NCI-H1417 treated with DMSO at 0.1 percent for 48 hours (cell line): ENCODE measurements around the gene USP8.

Experiments
- DNase-seq: peaks from one replicate; lab custom pipeline; 2025; lab: John Stamatoyannopoulos, UW

USP8 gene

DNA sequence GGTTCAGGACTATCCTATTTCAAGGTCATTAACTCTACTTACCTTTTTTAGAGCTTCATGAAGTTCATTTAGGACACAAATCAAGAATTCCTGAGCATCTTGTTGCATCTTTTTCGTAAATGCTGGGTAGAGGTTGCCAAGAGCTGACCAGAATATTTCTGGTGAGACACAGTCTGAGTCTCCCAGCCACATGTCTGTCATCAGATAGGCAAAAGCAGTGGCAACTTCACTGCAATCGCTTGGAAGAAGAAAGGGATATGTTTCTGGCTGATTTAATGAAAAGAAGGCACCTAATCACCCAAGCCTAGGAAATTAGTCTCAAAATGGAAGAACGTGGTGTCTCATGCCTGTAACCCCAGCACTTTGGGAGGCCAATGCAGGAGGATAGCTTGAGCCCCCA, 119.4 kb downstream of the USP8 start:
- no peak for DNase-seq

DNA sequence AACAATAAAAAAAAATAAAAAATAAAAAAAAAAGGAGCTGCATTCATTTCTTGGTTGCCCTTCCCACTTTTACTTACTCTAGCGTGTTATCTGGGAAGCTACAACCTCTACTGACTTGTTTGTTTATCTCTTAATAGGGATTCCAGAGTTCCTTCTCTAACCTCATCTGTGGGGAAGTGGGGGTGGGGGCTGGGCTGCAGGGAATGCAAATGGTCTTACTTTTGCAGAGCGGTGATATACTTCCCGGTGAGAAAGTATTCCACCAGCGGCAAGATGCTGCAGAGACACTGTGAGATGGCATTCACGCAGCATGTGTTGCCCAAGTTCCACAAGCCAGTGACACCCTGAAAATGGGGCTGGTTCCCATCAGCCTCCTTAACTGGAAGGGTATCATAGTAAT, 120.2 kb downstream of the USP8 start:
- DNase-seq, result no peak

DNA sequence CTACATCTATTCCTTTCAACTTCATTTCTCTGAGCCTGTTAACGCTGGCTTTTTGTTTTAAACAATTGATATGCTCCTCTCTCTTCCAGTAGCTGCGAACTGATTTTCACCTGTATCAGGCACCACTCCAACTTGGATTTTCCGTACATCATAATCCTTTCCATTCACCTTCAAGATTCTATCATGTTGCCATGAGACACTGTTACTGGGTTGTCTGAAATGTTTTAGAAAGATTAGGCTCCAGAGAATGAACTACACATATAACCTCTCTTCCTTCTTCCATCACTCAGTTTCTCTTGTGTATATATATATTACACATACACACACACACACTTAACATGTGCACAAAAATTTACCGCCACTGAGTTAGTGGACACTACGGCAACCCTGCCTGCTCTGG, 122.4 kb downstream of the USP8 start, which contains the start of gene USP50:
Gene USP50, minus strand, starts transcription at position 101 of the 400 bp plus-strand sequence. CDS start 141 bp downstream, outside the sequence.
- no peak for DNase-seq

DNA sequence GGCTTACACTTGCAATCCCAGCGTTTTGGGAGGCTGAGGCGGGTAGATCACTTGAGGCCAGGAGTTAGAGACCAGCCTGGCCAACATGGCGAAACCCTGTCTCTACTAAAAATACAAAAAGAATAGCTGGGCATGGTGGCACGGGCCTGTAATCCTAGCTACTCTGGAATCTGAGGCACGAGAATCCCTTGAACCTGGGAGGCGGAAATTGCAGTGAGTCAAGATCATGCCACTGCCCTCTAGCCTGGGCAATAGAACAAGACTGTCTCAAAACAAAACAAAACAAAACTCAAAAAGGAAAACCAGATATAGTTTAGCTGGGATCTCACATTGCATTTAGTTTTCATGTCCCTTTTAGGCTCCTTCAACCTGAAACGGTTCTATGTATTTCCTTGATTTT, 125.1 kb downstream of the USP8 start:
- no peak for DNase-seq

DNA sequence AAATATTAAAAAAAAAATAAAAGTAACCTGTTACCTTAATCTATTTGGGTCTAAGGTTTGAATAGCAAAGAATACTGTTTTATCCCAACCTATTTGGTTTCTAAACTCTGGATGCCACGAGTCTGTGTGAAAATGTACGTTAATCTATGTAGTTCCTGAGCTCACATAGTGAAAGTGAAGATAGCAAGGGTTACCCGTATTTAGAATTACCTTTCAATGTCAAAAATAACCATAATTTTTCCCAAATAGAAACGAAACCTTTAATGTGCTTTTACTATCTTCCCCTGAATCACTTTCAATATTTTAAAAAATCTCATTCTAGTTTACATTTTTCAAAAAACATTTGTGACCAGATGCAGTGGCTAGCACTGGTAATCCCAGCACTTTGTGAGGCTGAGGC, 128.0 kb downstream of the USP8 start:
- DNase-seq, result no peak

DNA sequence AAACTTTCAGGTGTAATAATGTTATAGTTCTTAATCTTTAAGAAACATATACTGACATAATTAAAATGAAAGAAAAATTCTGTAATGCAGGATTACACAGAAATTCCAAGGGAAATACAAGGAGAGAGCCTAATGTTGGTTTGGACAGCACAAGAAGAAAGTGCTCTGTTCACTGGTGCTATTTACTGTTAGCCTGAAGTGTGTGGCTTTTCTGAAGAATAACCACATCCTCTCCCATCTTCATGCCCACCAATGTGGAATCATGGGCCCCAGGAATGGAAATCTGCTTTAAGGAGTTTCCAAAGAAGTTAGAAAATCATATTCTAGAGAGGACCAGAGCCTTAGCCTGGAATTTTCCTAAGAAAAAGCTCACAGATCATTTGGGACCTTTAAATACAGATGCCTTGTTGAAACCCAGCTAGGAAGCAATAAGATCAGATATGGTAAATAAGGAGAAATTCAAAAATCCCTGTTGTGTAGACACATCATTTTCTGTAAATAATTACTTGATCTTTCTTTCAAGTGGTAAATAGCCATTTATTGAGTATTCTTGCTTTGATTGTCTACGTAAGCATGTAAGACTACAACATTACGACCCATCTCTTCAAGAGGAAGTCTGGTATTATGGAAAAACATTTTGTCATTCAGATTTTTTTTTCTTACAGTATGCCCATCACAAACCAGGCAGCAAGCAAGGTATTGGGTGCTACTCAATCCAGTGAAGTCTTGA, 132.6 kb downstream of the USP8 start:
- no peak for DNase-seq

DNA sequence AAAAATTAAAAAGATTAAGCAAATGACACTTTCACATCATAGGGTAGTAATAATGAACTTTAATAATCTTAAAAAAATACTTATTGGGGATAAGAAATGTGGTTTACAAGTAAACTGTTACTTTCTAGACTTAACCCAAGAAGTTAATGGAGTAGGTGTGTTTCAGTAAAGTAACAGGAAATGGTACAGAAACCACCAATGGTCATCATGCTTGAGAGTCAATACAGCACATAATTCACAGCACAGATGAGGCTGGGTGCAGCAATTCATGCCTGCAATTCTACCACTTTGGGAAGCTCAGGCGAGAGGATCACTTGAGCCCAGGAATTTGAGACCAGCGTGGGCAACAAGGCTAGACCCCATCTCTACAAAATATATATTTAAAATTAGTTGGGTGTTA, 133.8 kb downstream of the USP8 start:
- no peak for DNase-seq

DNA sequence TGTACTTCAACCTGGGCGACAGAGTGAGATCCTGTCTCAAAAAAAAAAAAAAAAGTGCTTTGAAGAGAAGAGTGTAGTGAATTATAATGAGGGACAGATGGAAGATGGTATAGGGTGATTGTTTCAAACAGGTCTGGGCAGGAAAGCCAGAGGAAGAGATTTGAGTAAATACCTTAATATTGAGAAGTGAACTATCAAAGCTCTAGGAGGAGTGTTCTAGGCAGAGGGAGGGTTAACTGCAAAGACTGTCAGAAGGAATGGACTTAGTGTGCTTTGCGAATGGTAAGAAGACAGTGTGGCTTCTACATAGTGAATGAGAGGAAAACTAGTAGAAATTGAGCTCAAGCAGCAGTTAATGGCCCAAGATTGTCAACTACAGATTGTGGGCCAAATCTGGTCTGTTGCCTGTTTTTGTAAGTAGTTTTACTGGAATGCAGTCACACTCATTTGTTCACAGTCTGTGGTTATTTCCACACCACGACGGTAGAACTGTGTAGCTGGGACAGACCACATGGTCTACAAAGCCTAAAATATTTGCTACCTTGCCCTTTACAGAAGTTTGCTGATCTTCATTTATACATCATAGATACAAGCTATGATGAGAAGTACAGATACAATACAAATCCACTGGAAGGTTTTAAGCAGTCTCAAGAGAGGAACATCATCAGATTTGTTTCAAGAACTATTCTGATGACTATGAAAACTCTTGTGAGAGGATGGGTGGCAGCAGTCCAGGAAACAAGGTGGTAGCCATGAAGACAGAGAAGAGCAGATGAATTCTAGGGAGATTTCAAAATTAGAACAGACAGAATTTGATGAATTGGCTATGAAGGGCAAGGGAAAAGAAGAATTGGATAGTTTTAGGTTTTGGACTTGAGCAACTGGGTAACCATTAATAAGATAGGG, 138.8 kb downstream of the USP8 start:
- DNase-seq, result no peak

DNA sequence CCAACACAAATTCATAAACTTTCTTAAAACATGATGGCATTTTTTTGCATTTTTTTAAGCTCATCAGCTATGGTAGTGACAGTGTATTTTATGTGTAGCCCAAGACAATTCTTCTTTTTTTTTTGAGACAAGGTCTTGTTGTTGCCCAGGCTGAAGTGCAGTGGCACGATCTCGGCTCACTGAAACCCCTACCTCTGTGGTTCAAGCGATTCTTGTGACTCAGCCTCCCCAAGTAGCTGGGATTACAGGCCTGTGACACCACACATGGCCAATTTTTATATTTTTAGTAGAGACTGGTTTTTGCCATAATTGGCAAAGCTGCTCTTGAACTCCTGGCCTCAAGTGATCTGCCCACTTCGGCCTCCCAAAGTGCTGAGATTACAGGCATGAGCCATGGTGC, 139.6 kb downstream of the USP8 start:
- no peak for DNase-seq
